ENCODE data around the gene HOXC10.

DNA sequence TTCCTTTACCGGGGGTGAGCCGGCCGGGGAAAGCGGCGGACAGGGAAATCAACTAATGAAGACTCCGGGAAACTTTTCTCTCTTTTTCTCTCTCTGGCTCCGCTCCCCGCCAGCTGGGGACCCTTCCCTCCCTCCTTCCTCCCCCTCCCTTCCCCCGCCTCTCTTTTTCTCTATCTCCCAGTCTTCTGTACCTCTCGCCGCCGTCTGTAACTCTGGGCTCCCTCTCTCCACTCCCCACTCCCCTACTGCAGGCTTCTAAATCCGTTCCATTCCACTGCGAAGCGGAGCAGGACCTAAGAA is 18.9 kb upstream of the HOXC10 start:
- TF ChIP-seq, protein P1, sequence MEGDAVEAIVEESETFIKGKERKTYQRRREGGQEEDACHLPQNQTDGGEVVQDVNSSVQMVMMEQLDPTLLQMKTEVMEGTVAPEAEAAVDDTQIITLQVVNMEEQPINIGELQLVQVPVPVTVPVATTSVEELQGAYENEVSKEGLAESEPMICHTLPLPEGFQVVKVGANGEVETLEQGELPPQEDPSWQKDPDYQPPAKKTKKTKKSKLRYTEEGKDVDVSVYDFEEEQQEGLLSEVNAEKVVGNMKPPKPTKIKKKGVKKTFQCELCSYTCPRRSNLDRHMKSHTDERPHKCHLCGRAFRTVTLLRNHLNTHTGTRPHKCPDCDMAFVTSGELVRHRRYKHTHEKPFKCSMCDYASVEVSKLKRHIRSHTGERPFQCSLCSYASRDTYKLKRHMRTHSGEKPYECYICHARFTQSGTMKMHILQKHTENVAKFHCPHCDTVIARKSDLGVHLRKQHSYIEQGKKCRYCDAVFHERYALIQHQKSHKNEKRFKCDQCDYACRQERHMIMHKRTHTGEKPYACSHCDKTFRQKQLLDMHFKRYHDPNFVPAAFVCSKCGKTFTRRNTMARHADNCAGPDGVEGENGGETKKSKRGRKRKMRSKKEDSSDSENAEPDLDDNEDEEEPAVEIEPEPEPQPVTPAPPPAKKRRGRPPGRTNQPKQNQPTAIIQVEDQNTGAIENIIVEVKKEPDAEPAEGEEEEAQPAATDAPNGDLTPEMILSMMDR (IDR thresholded peaks at IDR 0.05; ENCODE audit: extremely low read depth in 1 of 2, insufficient read depth in 1 of 2, low read depth in 1 of 2, low read length in 2 of 2): no peak
- TF ChIP-seq POLR2A (IDR thresholded peaks at IDR 0.05; ENCODE audit: low read depth, low read length): no peak

Measured in endothelial cell of umbilical vein (primary cell).